IPS-15b (cell line): Measurements from ENCODE around the gene CLECL1.
"Not testable (repeated sequence)": the region's sequence is repeated elsewhere in the genome, so short reads cannot be mapped to it uniquely, and the experiment has no call there.

Source experiments
- H3K27me3 ChIP-seq: one replicate; pipeline ENCODE4 v1.6.1; 2013; ENCODE audit warnings: low read length; ENCODE audit not compliant: control insufficient read depth, insufficient read depth
- H3K36me3 ChIP-seq: one replicate; pipeline ENCODE4 v1.6.1; 2013; ENCODE audit warnings: low read length; ENCODE audit not compliant: control insufficient read depth, insufficient read depth
- H3K4me1 ChIP-seq: one replicate; pipeline ENCODE4 v1.6.1; 2013; ENCODE audit warnings: mild to moderate bottlenecking, low read length; ENCODE audit not compliant: control insufficient read depth, insufficient read depth
- H3K4me3 ChIP-seq: one replicate; pipeline ENCODE4 v1.5.1; 2013; ENCODE audit warnings: low read depth, low read length
- H3K9ac ChIP-seq: one replicate; pipeline ENCODE4 v1.6.1; 2013; ENCODE audit warnings: low read depth, mild to moderate bottlenecking, low read length
- H3K9me3 ChIP-seq: one replicate; pipeline ENCODE4 v1.6.1; 2013; ENCODE audit warnings: mild to moderate bottlenecking, low read length; ENCODE audit not compliant: control insufficient read depth, insufficient read depth

CLECL1 gene

GRCh38 chr12:9699898-9700605, 32.8 kb downstream of the CLECL1 start:
- Histone ChIP-seq H3K27me3 (no peaks in the 10 kb centered on the region), H3K4me1 (no peaks in the 10 kb centered on the region), H3K4me3 (no peak overlapping the region)

DNA sequence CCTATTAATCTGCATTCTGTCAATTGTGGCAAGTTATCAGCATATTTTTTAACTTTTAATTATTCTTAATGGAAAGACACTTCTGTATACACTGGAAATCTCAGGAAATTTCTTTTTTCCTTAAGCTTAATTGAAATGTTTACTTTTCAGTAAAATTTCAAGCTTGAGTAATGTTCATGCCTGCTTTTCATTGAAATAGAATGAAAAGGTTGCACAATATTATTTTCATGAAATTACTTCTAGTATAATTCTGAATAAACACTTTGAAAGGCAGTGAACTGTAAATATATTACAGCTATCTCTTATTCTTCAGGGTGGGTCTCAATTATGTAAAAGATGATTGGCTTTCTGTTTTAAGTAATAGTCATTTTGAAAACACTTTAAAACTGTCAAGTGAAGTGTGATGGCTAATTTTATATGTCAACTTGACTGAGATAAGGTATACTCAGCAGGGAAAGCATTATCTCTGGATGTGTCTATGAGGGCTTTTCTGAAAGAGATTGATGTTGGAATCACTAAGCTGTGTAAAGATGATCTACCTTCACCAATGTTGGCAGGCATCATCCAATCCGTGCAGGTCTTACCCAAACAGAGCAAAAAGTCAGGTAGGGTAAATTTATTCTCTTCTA, 33.5 kb downstream of the CLECL1 start:
- no peaks in the 10 kb centered on the region for H3K4me1 ChIP-seq
- no peaks in the 10 kb centered on the region for H3K27me3 ChIP-seq
- no peak overlapping the region for H3K9ac ChIP-seq
- H3K36me3 ChIP-seq, result no peaks in the 10 kb centered on the region
- no peak overlapping the region for H3K4me3 ChIP-seq
- peaks cover 4% of the 10 kb centered on the region for H3K9me3 ChIP-seq

More at GRCh38 chr12:9699898-9700605, 32.8 kb downstream of the CLECL1 start:
- no peaks in the 10 kb centered on the region for H3K36me3 ChIP-seq
- H3K9me3 ChIP-seq, result peaks cover 4% of the 10 kb centered on the region
- H3K9ac ChIP-seq, result no peak overlapping the region

DNA sequence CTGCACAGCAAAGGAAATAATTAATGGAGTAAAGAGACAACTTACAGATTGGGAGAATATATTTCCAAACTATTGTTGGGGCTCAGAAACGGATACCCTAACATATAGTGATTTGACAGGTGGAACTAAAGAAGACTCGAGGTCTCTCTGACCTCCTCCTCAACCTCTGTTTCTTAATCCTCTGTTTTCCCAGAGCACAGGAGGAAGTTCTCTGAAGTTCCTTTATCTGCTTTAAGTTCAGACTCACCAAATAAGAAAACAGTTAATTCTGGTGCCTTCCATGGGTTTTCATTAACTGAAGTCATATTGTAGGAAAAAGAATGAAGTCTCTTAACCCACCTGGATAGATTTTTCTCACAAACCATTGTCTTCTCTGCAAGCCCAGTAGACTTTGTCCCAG, 34.2 kb downstream of the CLECL1 start:
- peaks cover 4% of the 10 kb centered on the region for H3K9me3 ChIP-seq
- H3K36me3 ChIP-seq, result no peaks in the 10 kb centered on the region
- H3K4me3 ChIP-seq, result no peak overlapping the region
- no peaks in the 10 kb centered on the region for H3K27me3 ChIP-seq
- no peaks in the 10 kb centered on the region for H3K4me1 ChIP-seq
- H3K9ac ChIP-seq, result no peak overlapping the region

DNA sequence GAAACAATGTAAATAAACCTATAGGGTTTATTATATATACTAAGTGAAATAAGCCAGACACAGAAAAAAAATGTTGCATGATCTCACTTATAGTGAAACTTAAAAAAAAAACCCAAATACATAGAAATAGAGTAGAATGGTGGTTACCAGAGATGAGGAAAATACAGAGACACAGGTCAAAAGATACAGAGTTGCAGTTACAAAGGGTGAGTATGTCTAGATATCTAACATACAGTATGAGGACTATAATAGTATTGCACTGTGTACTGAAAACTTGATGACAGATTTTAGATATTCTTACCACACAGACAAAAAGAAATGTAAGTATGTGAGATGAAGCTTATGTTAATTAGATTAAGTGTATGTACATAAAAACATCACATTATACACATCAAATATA, 35.3 kb downstream of the CLECL1 start:
- H3K36me3 ChIP-seq, result no peaks in the 10 kb centered on the region
- no peaks in the 10 kb centered on the region for H3K27me3 ChIP-seq
- H3K4me3 ChIP-seq, result no peak overlapping the region
- H3K9me3 ChIP-seq, result peaks cover 4% of the 10 kb centered on the region
- no peaks in the 10 kb centered on the region for H3K4me1 ChIP-seq
- no peak overlapping the region for H3K9ac ChIP-seq

- not testable (repeated sequence) for H3K4me1 ChIP-seq, H3K9ac ChIP-seq, H3K4me3 ChIP-seq, H3K27me3 ChIP-seq, H3K36me3 ChIP-seq, H3K9me3 ChIP-seq
These were observed 37.2 kb downstream of the CLECL1 start for GRCh38 chr12:9695661-9696060.

- not testable (repeated sequence) for H3K36me3 ChIP-seq, H3K4me3 ChIP-seq, H3K4me1 ChIP-seq, H3K27me3 ChIP-seq, H3K9me3 ChIP-seq, H3K9ac ChIP-seq
These were observed 37.7 kb downstream of the CLECL1 start for GRCh38 chr12:9695150-9695549.

DNA sequence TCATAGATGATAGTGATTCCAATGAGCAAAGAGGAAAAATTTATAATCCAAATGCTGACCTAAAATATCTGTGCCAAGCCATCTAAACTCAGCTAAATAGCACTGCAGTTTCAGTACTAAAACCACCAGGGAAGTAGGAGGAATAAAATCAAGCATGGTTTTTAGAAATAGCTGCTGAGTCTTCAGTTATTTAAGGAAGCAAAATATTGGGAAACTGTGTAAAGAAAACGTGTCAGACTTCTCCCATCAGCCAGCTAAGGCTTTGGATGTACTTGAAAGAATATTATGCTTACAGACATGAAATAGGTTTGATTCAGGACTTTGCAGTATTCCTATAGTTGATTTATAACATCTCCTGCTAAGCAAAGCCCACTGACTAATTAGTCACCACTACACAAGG, 38.7 kb downstream of the CLECL1 start:
- H3K4me3 ChIP-seq, result no peak overlapping the region
- H3K9me3 ChIP-seq, result peaks cover 4% of the 10 kb centered on the region
- H3K27me3 ChIP-seq, result no peaks in the 10 kb centered on the region
- no peaks in the 10 kb centered on the region for H3K4me1 ChIP-seq
- H3K36me3 ChIP-seq, result no peaks in the 10 kb centered on the region
- no peak overlapping the region for H3K9ac ChIP-seq

GRCh38 chr12:9692909-9693308, 40.0 kb downstream of the CLECL1 start:
- Histone ChIP-seq H3K4me3 (no peak overlapping the region), H3K36me3 (no peaks in the 10 kb centered on the region), H3K27me3 (no peaks in the 10 kb centered on the region), H3K9ac (no peak overlapping the region), H3K9me3 (peaks cover 4% of the 10 kb centered on the region), H3K4me1 (no peaks in the 10 kb centered on the region)

GRCh38 chr12:9687228-9687627, 45.7 kb downstream of the CLECL1 start:
- H3K4me1 ChIP-seq, result no peaks in the 10 kb centered on the region
- no peaks in the 10 kb centered on the region for H3K36me3 ChIP-seq
- no peak overlapping the region for H3K9ac ChIP-seq
- H3K9me3 ChIP-seq, result no peaks in the 10 kb centered on the region
- no peak overlapping the region for H3K4me3 ChIP-seq
- no peaks in the 10 kb centered on the region for H3K27me3 ChIP-seq

- Histone ChIP-seq H3K27me3 (no peaks in the 10 kb centered on the region), H3K9ac (no peak overlapping the region), H3K4me3 (no peak overlapping the region), H3K9me3 (no peaks in the 10 kb centered on the region), H3K36me3 (no peaks in the 10 kb centered on the region), H3K4me1 (no peaks in the 10 kb centered on the region)
These were observed 47.0 kb downstream of the CLECL1 start for GRCh38 chr12:9685915-9686314.

DNA sequence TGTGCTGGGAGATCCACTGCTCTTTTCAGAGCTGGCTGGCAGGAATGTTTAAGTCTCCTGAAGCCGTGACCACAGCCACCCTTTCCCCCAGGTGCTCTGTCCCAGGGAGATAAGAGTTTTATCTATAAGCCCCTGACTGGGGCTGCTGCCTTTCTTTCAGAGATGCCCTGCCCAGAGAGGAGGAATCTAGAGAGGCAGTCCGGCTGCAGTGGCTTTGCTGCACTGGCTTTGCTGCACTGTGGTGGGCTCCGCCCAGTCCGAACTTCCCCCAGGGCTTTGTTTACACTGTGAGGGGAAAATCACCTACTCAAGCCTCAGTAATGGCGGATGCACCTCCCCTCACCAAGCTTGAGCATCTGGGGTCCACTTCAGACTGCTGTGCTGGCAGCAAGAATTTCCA, 47.5 kb downstream of the CLECL1 start:
- H3K36me3 ChIP-seq, H3K9ac ChIP-seq, H3K4me1 ChIP-seq, H3K27me3 ChIP-seq, H3K4me3 ChIP-seq, H3K9me3 ChIP-seq: not testable (repeated sequence)

- H3K9me3 ChIP-seq, H3K9ac ChIP-seq, H3K27me3 ChIP-seq, H3K4me3 ChIP-seq, H3K4me1 ChIP-seq, H3K36me3 ChIP-seq: not testable (repeated sequence)
These were observed 49.9 kb downstream of the CLECL1 start for GRCh38 chr12:9682949-9683348.
